IMR-90 (cell line): ENCODE results near the gene COL4A1.

ENCODE experiments used
- BHLHE40 ChIP-seq: fragments of 150-350 bp; IDR thresholded peaks from 2 replicates; pipeline ENCODE4 v1.6.1; 2016; ENCODE audit warnings: mild to moderate bottlenecking, low read depth, low read length
- ELK1 ChIP-seq: fragments of 150-350 bp; IDR thresholded peaks from 2 replicates; pipeline ENCODE4 v1.6.1; 2016; ENCODE audit warnings: low read depth, mild to moderate bottlenecking, low read length, moderate library complexity, borderline replicate concordance
- FOS ChIP-seq: fragments of 150-350 bp; IDR thresholded peaks from 2 replicates; pipeline ENCODE4 v1.6.1; 2016; ENCODE audit warnings: low read depth, low read length
- MXI1 ChIP-seq: IDR thresholded peaks from 2 replicates; pipeline ENCODE4 v1.6.1; 2012; ENCODE audit warnings: low read depth, mild to moderate bottlenecking, low read length, moderate library complexity, borderline replicate concordance
- POLR2A ChIP-seq: IDR thresholded peaks from 2 replicates; pipeline ENCODE4 v1.6.1; 2012; ENCODE audit warnings: mild to moderate bottlenecking, low read depth, low read length
- RAD21 ChIP-seq: IDR thresholded peaks from 2 replicates; pipeline ENCODE4 v1.6.1; 2012; ENCODE audit warnings: low read length, improper control_type of control experiment
- RCOR1 ChIP-seq: IDR thresholded peaks from 2 replicates; pipeline ENCODE4 v1.6.1; 2012; ENCODE audit warnings: mild to moderate bottlenecking, low read length, improper control_type of control experiment; ENCODE audit not compliant: insufficient replicate concordance
- RFX5 ChIP-seq: IDR thresholded peaks from 2 replicates; pipeline ENCODE4 v1.8.0; 2012; ENCODE audit warnings: low read depth, mild to moderate bottlenecking, low read length, moderate library complexity
- SMC3 ChIP-seq: fragments of 150-350 bp; IDR thresholded peaks from 2 replicates; pipeline ENCODE4 v1.6.1; 2016; ENCODE audit warnings: low read depth, mild to moderate bottlenecking, antibody characterized with exemption, low read length, moderate library complexity
- USF2 ChIP-seq: fragments of 150-350 bp; IDR thresholded peaks from 2 replicates; pipeline ENCODE4 v1.6.1; 2017; ENCODE audit warnings: mild to moderate bottlenecking, antibody characterized with exemption, low read length, low read depth
- TF ChIP-seq, protein P1 (sequence below): conservative IDR thresholded peaks from 2 replicates; pipeline ENCODE4 v1.5.1; 2012; ENCODE audit warnings: mild to moderate bottlenecking, low read depth, low read length, improper control_type of control experiment

DNA sequence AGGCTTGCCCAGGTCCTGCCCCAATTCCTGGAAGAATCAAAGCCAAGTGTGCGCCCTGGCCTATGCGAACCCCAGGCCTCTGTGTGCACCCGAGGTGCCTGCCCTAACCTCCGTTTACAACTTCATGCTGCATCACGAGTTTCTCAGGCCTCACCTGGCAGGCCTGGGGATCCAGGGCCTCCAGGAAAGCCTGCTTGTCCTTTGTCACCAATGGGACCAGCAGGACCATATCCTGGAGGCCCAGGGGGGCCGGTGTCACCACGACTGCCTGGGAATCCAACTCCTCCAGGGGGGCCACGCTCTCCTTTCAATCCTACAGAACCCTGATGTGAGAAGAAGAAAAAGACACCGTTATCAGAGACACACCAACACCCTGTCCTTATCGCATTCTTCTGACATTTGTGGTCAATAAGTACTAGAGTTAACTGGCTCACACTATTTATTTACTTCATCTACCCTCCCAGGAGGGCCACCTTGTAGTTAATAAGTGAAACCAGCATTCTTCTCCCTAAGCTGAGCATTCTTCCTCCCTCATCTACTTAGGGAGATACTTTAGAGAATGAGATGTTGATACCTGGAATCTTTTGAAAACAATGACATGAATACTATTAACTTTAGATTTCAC lies 120.6 kb downstream of the COL4A1 start:
- TF ChIP-seq, protein P1, sequence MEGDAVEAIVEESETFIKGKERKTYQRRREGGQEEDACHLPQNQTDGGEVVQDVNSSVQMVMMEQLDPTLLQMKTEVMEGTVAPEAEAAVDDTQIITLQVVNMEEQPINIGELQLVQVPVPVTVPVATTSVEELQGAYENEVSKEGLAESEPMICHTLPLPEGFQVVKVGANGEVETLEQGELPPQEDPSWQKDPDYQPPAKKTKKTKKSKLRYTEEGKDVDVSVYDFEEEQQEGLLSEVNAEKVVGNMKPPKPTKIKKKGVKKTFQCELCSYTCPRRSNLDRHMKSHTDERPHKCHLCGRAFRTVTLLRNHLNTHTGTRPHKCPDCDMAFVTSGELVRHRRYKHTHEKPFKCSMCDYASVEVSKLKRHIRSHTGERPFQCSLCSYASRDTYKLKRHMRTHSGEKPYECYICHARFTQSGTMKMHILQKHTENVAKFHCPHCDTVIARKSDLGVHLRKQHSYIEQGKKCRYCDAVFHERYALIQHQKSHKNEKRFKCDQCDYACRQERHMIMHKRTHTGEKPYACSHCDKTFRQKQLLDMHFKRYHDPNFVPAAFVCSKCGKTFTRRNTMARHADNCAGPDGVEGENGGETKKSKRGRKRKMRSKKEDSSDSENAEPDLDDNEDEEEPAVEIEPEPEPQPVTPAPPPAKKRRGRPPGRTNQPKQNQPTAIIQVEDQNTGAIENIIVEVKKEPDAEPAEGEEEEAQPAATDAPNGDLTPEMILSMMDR: no peak
- no peak for TF ChIP-seq POLR2A
- TF ChIP-seq MXI1: no peak
- TF ChIP-seq RFX5: no peak
- no peak for TF ChIP-seq RCOR1
- no peak for TF ChIP-seq ELK1
- no peak for TF ChIP-seq USF2
- TF ChIP-seq RAD21: no peak
- TF ChIP-seq SMC3: no peak
- TF ChIP-seq BHLHE40: no peak
- TF ChIP-seq FOS: no peak
